Measurements from ENCODE around the gene NECAB3. TPM values are rescaled to one million over a fixed set of nuclear protein-coding genes. Genes with fewer than 3 reads are reported as not detected.
A peak's percentile ranks its signal among the peaks of the same experiment; 100 is the strongest.

Gene NECAB3
- total and polyA plus RNA-seq, 2 of the 13 experiments (the other 11 are each of a cell fraction or from before 2014, with no cell fraction given): 61.5 to 65.5 TPM

DNA sequence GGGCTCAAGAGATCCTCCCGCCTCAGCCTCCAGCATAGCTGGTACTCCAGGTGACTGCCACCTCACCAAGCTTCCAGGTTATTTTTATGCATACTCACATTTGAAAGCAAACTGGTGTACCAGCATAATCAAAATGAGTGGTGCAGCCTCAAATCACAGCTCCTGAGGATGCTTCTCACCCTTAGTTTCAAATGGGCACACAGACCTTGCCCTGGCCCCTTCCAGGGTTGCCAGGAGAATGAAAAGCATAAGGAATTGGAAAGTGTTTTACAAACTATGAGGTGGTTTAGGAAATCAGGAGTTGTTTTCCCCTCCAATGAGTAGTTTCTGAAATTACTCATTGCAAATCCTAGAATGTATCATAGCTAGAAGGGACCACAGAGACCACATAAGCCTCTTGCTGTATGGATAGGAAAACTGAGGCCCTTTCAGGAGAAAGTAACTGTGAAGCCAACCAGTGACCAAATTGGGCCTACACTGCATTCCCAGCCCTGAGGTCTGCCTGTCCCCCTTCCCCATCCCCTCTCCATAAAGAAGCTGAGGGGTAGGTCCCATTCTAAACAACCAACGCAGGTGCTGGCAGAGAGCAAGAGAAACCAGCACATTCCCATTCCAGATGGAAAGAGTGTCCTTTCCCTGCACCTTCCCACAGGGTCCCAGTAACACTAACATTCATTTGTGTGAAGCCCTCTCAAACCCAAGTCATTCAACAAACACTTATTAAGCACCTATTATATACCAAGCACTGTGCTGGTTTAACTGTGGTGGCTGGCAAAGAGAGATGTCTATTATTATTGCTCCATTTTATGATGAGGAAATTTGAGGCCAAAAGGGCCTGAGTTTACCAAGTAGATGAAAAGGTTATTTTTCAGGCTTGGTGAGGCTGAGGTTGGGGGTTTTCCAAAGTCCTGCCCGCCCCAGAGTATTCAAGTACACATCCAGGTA, 14.0 kb upstream of the NECAB3 start (continued):
- TF ChIP-seq GRHL1 (CRISPR knock-in tag; conservative IDR thresholded peaks at IDR 0.05): no peak
- TF ChIP-seq SPEN (CRISPR knock-in tag; IDR thresholded peaks at IDR 0.05; ENCODE audit: low read depth): 0 out of 2 replicates have a peak, but pooled peaks have one; percentile 19
- TF ChIP-seq MNT (IDR thresholded peaks at IDR 0.05): no peak
- no peak for TF ChIP-seq ZNF10 (CRISPR knock-in tag; IDR thresholded peaks at IDR 0.05; ENCODE audit: borderline replicate concordance, low read depth)
- TF ChIP-seq TEAD3 (CRISPR knock-in tag; optimal IDR thresholded peaks at IDR 0.05; ENCODE audit: borderline replicate concordance): no peak
- TF ChIP-seq, protein P1, sequence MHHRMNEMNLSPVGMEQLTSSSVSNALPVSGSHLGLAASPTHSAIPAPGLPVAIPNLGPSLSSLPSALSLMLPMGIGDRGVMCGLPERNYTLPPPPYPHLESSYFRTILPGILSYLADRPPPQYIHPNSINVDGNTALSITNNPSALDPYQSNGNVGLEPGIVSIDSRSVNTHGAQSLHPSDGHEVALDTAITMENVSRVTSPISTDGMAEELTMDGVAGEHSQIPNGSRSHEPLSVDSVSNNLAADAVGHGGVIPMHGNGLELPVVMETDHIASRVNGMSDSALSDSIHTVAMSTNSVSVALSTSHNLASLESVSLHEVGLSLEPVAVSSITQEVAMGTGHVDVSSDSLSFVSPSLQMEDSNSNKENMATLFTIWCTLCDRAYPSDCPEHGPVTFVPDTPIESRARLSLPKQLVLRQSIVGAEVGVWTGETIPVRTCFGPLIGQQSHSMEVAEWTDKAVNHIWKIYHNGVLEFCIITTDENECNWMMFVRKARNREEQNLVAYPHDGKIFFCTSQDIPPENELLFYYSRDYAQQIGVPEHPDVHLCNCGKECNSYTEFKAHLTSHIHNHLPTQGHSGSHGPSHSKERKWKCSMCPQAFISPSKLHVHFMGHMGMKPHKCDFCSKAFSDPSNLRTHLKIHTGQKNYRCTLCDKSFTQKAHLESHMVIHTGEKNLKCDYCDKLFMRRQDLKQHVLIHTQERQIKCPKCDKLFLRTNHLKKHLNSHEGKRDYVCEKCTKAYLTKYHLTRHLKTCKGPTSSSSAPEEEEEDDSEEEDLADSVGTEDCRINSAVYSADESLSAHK (CRISPR knock-in tag; IDR thresholded peaks at IDR 0.05; ENCODE audit: borderline replicate concordance): no peak
- no peak for TF ChIP-seq LRRFIP1 (CRISPR knock-in tag; conservative IDR thresholded peaks at IDR 0.05)
- TF ChIP-seq GPBP1L1 (CRISPR knock-in tag; IDR thresholded peaks at IDR 0.05): no peak
- TF ChIP-seq ZNF547 (CRISPR knock-in tag; IDR thresholded peaks at IDR 0.05): no peak
- TF ChIP-seq ZNF780A (CRISPR knock-in tag; IDR thresholded peaks at IDR 0.05): no peak
- no peak for TF ChIP-seq ZC3H13 (CRISPR knock-in tag; IDR thresholded peaks at IDR 0.05)
- TF ChIP-seq SRSF1 (optimal IDR thresholded peaks at IDR 0.05; ENCODE audit: low read depth, low read length): no peak
- TF ChIP-seq, protein P2, sequence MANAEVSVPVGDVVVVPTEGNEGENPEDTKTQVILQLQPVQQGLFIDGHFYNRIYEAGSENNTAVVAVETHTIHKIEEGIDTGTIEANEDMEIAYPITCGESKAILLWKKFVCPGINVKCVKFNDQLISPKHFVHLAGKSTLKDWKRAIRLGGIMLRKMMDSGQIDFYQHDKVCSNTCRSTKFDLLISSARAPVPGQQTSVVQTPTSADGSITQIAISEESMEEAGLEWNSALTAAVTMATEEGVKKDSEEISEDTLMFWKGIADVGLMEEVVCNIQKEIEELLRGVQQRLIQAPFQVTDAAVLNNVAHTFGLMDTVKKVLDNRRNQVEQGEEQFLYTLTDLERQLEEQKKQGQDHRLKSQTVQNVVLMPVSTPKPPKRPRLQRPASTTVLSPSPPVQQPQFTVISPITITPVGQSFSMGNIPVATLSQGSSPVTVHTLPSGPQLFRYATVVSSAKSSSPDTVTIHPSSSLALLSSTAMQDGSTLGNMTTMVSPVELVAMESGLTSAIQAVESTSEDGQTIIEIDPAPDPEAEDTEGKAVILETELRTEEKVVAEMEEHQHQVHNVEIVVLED (CRISPR knock-in tag; IDR thresholded peaks at IDR 0.05; ENCODE audit: borderline replicate concordance): 0 out of 2 replicates have a peak, but pooled peaks have one; percentile 1
- TF ChIP-seq ETV5 (CRISPR knock-in tag; IDR thresholded peaks at IDR 0.05; ENCODE audit: borderline replicate concordance): no peak
- TF ChIP-seq ZNF724P (CRISPR knock-in tag; IDR thresholded peaks at IDR 0.05; ENCODE audit: borderline replicate concordance): no peak
